GM19395 (cell line): ENCODE measurements around the gene HOXA7.

Experiments
- ATAC-seq: cut with Tn5 transposase; IDR thresholded peaks from one replicate; pipeline ENCODE4 v1.9.1; 2021; ENCODE audit warnings: mild to moderate bottlenecking, moderate library complexity; ENCODE audit not compliant: unreplicated experiment

HOXA7 gene

DNA sequence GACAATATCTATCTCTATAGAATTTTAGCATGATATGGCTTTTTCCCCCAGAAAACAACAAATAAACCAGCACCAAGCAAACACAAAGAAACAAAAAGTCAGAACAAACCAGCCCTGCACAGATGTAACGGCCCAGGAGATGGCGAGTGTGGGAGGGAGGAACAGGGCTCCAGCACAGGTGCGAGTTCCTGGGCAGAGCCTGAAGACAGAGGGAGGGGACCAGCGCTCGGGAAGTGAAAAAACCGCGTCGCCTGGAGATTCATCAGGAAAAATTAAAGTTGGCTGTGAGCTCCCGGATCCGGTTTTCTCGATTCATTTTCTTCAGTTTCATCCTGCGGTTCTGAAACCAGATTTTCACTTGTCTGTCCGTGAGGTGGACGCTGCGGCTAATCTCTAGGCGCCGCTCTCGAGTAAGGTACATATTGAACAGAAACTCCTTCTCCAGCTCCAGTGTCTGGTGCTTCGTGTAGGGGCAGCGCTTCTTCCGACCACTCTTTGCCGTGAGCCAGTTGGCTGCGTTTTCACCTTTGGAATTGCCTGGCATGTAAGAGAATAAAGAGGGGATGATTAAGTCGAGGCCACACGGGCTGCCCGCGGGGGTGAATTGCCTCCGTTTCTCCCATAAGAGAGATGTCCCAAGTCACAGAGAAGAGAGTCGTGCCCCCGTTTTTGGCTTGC lies 15.3 kb upstream of the HOXA7 start:
- ATAC-seq, result no peak

DNA sequence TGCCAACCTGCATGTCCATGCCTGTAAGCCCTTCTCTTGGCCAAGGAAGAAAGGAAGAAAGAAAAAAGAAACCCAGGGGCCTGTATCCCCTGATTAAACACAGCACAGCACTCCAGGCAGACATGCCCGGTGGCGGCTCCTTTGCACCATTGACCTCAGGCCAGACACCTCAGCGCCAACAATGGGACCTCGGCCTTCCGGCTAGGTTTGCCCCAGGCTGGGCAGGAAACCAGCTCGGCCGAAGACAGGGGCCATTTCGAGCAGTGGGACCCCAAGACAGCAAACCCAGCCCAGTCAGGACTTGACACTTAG lies 14.8 kb upstream of the HOXA7 start:
- no peak for ATAC-seq

DNA sequence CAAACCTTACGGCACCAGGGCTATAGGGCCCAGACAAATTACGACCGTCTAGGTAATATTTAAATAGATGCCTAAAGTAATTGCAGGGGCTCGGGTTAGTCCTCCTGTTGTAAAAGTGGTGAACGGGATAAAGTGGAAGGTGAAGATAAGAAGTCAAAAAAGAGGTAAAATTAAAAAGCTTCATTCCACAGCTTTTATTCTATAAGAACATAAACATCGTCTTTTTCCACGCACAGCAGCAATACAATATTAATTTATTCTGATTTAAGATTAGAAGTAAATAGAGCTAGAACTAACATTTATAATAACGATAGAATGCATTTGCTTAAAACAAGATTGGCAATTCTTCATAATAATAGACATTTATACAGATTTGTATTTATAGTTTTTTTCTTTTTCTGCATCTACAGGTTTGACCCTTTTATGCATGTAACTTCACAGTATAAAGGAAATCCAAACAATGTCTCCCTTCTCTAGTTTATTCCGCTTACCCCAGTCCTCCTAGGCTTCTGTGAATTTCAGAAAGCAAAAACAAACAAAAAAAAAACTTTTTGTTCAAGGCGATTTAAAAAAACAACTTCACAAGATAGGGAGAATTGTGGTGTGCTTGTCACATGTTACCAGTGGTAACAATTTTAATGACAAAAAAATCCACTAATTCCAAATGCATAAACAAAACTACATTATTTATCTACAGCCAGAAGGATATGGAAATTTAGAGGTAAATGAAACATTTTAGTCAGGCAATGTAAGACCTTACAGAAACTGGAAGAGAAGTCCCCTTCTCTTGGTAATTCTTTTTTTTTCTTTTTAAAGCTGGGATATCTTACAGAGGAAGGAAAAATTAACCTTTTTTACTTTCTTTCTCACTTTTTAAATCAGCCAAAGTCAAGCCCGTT lies 14.2 kb upstream of the HOXA7 start:
- ATAC-seq, result no peak

DNA sequence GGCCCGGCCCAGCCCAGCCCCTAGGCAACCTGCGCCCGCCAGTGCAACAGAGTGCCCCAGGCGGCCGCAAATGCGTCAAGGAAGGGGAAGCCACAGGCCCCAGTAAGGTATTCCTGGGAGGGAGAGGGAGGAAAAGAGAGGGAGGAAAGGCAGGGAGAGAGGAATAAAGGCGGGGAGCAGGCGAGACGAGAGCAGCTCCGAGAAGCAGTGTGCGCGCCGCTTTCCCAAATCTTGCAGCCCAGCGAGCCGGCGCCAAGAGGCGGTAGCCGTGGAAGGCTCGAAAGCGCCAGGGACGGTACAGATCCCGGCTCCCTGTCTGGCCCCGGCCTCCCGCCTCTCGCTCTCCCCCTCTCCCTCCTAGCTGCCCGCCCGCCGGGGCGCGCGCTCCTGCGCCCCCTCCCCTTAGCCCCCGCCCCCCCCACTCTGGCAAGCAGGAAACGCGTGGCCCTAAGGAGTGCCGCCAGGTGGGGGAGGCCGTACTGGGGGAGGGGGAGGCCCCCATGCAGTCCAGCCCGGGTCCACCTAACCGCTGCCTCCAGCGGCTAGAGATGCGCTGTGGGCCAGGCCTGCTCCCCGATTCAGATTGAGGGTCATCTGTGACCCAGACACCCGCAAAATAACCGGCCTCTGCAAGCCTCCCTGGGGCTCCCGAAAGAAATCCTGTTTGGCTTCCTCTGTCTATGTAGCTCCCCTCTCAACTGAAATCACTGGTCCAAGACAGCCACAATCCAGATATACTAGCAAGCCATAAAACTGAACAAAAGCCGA lies 13.4 kb upstream of the HOXA7 start:
- ATAC-seq, result no peak

DNA sequence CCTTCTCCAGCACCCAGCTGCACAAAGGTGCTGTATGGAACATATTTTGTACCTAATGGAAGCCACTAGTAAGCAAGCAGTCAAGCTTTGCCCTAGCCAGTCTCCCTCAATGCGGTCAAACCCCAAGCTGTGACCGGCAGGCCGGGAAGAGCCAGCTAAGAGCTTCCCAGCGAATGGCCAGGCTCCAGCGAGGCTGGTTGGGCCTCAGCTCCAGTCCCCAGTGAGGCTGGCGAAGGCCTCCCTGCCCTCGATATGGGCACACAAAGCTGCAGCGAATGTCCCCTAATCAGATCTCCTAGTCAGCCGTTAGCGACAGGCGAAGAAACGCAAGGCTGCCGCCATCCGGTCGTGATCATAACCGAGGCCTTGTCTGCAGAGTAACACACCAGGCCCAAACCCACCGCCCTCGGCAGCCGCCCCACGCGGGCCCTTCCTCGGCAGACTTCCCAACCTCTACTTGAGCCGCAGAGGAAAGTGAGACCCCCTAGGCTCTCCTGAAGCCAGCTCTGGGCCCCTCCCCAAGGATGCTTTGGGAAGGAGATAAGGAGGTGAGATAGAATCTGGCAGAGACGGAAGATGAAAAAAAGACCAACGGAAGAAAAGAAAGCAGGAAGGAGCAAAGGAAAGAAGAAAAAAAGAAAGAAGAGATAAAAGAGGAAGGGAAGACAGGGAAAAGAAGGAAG lies 11.9 kb upstream of the HOXA7 start:
- ATAC-seq, result no peak

GRCh38 chr7:27167916-27168264 lies 11.4 kb upstream of the HOXA7 start:
- ATAC-seq, result no peak

DNA sequence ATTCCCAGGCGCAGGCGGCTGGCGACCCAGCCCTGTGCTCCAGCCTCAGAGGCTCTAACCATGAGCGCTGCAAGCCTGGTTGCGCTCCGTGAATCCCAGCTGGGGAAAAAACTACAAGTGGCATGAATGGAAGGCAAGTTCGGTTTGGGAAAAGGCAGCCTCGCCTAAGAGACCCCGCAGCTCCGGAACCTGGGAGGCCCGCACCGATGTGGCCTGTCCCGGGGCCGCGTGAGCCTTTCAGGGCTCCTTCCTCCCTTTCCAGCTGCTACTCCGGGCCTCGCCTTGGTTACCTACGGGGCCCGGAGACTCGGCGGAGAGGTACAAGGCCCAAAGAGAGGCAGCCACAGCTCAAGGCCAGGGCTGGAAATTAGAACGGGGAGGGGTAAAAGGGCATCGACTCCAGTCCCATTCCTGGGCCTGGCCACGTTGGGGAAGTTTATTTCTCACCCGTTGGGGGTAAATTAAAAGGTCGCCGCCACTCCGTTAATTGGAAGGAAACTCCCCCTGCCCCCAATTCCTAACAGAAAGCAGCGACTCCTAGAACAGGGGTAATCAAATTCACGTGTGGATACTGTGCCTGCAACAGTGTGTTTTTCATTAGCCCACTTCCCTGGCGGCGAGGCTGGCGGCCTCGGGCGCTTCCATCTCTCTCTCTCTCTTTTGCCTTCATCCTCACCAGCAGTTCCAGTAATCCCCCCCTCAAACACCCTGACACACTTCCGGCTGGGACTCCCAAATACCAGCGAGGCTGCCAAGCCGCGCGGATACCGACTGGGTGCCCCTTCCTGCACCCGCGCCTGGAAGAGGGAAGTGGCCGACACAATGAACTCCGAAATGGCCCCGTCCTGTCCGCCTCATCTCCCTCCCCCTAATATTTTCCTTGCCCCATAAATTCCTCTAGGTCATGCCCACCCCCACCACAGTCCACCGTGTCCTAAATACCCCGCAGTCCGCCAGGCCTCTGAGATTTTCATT lies 10.3 kb upstream of the HOXA7 start:
- no peak for ATAC-seq

- ATAC-seq, result no peak
Observed at GRCh38 chr7:27165996-27166530, 9.6 kb upstream of the HOXA7 start.

- ATAC-seq, result no peak
Observed at GRCh38 chr7:27165089-27165995, 8.9 kb upstream of the HOXA7 start, which contains the start of gene HOXA9. Gene HOXA9 (minus strand): TSS chr7:27165537. CDS start chr7:27165457, 80 bp downstream.

DNA sequence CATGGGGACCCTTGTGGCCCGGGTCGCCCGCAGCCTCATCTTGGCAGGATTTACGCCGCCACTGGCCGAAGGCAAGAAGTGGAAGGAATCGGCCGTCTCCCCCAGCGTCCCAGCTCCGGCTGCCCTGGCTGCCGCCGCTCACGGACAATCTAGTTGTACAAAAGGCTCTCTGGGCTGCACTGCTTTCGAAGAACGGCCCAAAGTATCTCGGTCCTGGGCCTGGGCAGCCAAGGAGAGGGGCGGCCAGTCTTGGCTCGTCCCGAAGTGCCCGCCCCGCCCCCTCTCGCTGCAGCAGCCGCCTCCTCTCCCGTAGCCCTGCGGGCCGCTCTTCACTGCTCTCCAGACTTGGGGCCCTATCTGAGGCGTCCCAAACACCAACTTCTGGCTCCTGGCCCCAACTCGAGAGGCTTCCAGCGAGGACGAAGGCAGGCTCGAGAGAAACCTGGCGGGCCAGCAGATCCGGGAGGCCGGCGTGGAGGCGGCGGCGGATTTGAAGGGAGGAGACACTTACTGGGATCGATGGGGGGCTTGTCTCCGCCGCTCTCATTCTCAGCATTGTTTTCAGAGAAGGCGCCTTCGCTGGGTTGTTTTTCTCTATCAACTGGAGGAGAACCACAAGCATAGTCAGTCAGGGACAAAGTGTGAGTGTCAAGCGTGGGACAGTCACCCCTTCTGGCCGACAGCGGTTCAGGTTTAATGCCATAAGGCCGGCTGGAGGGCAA lies 8.1 kb upstream of the HOXA7 start:
- ATAC-seq, result no peak

DNA sequence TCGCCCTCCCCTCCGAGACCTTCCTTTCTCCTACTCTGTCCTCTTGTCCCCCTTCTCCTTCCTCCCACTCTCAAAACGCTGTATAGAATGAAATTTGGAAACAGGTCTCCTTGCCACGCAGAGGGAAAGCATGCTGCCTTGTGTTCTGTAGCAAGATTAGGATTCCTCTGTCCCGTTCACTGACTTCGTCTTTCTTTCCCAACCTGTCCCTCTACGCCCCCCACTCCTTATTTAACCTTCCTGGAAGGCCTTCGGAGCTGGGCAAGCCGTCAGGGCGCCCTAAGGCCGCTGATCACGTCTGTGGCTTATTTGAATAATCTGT lies 7.5 kb upstream of the HOXA7 start:
- no peak for ATAC-seq

- ATAC-seq, result no peak
Observed at GRCh38 chr7:27163288-27164044, 7.0 kb upstream of the HOXA7 start.

- no peak for ATAC-seq
Observed at GRCh38 chr7:27162561-27163287, 6.2 kb upstream of the HOXA7 start.

DNA sequence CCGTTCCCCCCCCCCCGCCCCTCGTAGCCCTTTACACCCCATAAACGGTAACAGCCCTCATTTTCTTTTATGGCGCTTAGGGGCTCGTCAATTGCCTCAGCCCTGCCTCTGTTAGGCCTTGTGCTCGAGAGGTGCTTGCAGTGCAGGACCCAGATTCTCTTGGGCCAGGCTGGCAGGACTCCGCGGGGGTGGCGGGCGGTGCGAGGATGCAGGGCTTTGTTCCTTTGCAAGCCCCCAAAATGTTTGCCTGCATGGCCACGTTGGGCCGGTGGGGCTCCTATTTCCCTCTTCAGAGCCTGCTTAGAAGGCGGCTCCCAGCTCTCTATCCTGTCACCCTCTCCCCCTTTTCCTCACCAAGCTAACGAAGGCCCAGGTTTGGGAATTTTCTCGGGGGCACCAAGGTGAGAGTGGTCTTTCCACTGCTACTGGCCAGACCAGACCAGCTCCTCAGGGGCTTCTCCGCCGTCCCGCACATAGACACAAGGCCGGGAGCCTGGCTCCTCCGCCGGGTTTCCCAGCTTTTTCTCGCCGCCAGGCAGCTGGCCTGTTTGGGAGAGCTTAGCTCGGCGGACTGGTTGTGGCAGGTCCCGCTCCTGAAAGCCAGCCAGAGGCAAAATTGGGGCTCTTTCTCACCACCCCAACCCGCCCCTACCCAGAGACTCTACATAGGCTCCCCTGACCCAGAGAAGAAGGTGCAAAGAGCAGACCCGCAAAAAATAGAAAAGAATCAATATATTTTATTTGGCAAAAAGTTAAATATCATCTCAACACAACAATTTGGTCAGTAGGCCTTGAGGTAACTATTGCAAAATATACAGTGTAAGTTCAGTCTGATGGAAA lies 5.5 kb upstream of the HOXA7 start:
- ATAC-seq, result no peak

GRCh38 chr7:27161214-27161720 lies 4.8 kb upstream of the HOXA7 start:
- no peak for ATAC-seq
